HUDEP-2 (cell line): ENCODE data around the gene ARHGAP26.
A peak's percentile ranks its signal among the peaks of the same experiment; 100 is the strongest.

Experiments
- DNase-seq, 76 experiments: peaks; one replicate each; lab custom pipeline; 2025; ENCODE audit not compliant: unreplicated experiment in 76 of 76; lab: John Stamatoyannopoulos, UW

Gene ARHGAP26

DNA sequence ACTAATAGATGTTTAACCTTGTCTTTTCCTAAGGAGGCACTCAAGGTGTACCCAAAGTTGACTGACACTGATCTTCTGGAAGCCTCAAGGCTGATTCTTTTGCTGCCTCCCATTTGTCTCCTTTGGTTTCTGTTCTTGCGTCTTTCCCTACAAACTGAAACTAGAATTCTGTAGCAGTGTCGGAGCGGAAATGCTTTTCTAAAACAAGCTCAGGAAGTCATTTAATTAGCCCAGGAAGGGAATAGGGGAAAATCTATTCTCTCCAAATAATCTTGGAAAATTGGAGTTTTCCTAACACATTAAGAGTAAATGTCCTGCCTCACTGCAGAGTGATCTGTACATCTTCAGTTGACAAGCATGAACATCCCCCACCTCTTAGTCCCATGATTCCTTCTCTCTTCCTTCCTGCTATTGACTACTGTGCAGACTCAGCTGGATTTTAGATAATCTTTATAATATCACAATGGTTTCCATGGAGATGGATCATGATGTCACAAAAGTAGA, 450.6 kb downstream of the ARHGAP26 start:
- no peak for DNase-seq

DNA sequence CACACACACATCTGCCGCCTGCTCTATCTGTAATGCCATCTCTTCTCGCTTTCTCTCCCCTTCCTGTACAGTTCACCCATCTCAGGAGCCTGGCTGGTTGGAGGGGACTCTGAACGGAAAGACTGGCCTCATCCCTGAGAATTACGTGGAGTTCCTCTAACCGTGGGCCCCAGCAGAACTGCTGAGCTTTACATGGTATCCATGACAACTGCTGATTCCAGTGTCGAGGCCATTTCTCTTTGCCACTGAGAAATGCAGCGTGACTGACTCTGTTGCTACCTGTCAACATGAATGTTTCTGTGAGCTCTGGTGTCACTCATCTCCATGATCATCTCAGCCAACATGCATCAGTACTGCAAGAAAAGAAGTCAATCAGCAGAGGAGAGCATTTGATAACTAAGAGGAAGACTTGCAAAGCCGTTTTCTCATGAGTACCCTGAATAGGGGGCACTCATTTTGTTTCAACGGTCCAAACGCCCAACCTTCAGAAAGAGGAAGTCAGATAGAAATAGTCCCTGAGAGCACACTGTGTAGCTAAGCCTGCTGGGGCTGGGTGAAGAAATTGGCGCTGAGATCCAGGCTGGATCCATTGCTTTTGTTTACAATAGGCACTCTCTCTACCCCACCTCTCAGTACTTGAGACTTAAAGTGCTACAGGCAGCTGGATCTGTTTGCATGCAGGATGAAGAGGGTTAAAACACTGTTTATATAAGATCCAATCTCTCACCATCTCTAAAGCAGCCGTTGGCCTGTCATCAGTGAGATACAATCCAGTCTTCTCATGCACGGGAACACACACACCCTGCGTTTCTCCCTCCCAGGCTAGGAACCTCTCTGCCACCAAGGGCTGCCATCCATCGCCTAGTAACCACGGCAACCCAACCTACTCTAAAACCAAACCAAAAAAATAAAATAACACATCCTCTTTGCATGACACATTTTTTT, 452.4 kb downstream of the ARHGAP26 start:
- DNase-seq = peak in 59 of 76 experiments; percentile 5 to 75 (median 34)

DNA sequence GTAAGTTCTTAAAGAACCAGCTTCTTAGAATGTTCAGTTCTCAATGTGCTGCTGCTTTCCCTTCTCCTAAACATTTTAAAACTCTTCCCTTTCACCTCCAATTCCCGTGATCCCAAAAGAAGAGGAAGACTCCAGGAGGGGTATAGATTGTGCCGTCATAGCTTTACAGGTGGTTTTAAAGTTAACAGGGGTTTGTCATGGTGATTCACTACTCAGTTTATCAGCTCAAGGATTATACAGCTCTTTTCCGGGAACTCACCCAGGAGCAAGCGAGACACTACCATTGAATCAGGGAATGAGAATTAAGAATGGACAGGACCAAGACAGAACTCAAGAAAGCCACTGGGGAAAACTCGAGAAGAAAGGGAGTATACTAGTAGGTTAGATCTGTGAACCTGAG, 454.5 kb downstream of the ARHGAP26 start:
- DNase-seq = no peak

DNA sequence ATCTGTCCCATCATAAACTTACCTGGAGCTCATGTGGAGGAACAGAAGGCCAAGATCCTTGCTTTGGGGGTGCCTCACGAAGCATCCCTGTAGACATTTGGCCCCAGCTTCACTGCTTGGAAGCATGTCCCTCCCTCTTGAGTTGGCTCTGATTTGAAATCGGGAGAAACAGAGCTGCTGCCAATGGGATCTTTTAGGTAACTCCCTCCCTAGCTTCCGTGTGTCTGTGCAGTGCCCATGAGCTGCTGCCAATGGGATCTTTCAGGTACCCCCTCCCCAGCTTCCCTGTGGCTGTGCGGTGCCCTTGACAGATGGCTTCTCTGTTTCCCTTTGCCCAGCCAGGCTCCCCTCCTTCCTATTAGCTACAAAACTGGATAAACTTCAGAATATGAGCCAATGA, 455.3 kb downstream of the ARHGAP26 start:
- DNase-seq = no peak

DNA sequence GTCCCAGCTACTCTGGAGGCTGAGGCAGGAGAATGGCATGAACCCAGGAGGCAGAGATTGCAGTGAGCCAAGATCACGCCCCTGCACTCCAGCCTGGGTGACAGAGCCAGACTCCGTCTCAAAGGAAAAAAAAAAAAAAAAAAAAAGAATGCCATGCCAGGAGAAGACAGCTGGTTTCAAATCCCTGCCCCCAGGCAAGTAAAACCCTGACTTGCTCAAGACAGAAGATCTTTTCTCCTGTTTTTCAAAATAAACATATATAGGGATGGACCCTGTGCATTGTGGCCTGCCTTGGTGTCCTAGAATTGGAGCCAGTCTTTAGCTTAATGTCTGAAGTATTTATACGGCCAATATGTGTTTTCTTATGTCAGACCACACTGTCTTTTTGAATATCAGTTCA, 456.2 kb downstream of the ARHGAP26 start:
- DNase-seq = no peak

DNA sequence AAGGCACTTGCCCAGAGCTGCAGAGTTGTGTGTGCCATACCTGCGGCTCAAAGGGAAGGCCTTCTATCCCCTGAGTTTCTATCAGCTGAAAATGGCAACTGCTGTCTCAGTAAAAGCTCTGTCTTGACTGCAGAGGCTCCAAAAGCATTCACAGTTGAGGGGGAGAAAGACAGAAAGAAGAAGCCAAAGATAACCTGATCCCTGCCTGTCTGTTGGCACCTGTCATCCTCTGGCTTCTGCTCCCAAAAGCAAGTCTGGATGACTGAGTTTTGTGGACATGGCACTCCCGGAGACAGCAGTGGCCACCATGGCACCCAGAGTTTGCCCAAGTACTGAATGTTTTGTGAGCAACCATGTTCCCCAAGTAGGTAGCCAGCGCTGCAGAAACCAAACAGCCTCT, 456.7 kb downstream of the ARHGAP26 start:
- DNase-seq = no peak

DNA sequence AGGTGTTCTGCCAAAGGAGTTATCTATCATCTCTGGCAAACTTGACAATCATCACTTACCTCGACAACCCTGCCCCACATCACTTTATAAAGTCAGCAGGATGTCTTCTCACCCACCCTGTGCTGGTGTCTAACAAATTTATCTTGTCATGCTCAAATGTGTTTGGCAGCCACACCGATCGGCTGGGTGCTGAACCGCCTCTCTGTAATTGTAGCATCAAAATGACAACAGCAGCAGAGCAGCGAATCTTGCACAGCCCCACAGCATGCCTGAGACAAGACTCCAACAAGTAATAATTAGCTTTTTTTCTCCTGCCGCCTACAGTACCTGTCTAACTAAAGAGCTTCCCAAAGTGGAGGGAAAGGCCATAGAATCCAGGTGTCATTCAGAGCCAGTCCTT, 457.1 kb downstream of the ARHGAP26 start:
- no peak for DNase-seq

DNA sequence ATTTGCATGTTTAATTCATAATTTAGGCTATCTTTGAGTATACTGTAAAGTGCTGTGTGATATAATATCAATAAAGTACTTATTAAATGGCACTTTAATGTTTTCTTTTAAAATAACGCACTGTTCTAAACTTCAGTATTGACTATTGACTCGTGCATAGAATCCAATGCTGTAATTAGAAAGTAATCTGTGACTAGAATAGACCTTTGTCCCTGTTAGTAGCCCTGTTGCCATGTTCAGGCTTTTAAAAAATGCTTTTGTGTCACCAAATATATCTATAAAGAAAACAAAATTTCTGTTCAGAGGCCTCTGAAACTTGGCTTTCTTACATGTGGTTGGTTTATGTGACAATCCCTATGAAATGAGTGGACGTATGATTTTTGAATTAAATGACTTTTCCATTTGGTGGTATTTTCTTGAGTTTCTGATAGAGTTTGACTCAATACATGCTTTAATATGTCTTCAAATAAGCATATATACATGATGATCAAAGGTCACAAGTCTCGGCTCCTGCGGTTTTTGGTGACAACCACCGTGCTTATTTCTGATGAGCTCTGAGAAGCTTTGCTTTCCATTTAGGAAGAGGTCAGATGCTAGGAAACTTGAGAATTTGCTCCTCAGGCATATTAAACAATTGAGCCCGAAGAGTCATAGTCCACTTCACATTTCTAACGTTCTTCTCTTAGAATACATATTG, 458.6 kb downstream of the ARHGAP26 start:
- no peak for DNase-seq

DNA sequence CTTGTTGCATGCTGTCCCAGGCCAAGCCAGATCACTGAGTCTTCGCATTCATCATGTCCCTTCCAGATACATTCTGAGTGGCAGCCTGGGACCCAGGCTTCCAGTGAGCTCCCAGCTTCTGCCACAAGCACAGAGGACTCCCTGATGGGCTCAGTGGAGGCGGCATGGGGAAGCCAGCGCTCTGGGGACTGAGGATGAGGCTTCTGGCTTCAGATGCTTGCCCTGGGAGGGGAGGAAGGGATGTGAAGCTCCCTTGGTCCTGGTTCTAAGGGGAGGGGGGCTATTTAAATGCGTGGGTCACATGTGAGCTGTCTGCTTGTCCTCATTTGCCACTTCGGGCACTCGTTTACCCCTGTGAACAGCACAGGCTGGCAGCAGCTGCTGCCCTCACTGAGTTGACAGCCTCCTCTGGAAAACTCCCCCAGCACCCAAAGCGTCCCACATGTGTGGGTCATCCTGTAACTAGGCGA, 459.3 kb downstream of the ARHGAP26 start:
- no peak for DNase-seq

DNA sequence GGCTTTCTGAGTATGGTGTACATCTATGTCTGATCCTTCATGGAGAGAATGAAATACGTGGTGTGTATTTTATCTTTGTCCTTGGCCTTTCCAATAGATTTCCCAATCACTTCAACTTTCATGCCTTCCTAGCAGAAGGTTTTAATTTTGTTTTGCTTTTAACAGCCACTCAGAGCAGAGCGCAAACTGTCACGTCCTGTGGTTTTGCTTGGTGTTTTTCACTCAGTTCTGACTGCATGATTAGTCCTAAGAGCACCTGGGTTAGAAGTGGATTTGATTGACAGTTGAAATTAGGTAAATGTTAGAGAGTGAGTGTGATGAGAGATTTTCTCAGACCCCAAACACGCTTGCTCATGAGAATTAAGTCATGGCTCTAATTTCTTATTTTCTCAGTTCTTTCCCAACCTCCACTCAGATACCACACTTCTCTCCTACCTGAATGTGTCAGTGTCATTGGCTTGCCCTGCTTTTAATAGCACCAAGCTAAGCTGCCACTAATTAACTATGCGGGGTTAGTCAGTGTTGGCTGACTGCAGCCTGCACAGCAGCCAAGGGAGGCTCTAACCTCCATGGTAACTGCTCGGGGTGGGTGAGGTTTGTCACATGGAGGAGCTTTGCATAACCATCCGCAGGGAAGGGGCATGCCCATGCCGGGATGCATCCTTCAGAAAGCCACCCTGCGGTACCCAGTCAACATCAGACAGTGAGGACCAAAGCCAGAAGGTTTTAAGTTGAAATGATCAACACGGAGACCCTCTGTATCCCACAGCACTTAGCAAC, 459.9 kb downstream of the ARHGAP26 start:
- no peak for DNase-seq

DNA sequence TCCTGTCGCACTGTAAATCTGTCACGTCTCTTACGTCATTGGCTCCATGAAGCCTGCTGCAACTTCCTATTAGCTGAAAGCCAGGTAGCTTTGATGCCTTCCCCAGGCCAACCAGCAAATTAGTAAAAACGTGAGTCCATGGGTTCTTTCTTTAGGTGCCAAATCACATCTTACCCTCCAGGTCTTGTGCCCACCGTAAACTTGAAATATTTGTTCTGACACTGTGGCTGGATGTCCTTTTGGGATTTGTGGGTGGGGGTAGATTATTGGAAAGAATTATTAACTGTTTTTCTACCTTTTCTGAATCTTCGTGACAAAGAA, 460.5 kb downstream of the ARHGAP26 start:
- DNase-seq = no peak

DNA sequence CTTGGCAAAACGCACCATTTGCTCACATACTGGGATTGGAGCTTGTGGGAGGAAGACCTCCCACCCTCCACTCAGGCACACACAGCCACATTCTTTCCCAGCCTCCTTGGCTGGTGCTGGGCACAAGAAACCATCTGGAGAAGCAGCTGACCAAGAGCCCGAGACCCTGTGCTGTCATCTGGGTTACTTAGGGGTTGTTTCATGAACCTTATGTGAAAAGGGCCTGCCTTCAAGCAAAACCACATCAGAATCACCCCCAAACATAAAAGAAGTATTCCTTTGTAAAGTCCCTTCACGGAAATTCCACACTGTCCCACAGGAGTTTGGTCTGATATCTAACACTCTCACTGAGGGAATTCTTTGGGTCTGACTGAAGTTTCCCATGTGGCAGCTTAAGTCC, 461.2 kb downstream of the ARHGAP26 start:
- no peak for DNase-seq

DNA sequence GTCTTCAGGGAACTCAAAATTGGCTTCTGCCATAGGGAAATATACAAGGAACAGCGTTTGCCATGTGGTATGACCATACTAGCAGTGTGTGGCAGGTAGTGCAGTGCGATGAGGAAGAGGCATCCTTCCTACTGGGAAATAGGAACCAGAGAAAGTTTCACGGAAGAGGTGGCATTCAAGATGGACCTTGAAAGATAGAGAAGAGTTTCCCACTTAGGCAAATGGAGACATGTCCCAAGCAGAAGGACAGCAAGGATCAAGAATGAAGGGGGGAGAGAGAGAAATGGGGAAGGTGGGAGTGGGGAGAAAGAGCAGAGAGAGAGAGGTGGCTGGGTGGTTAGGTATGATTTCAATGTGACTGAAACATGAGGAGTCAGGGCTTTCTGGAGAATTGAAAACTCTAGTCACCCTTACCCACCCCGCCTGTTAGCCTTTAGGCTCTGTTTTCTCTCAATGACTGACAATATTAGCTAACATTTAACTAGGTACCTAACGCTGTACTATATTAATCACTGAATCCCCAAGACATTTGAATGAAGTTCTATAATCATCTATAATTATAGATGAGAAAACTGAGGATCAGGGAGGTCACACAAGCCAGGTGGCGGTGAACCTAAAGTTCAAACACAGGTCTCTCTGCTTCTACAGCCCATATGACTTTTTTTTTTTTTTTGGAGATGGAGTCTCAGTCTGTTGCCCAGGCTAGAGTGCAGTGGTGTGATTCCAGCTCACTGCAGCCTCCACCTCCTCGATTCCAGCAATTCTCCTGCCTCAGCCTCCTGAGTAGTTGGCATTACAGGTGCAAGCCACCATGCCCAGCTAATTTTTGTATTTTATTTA, 462.0 kb downstream of the ARHGAP26 start:
- no peak for DNase-seq

DNA sequence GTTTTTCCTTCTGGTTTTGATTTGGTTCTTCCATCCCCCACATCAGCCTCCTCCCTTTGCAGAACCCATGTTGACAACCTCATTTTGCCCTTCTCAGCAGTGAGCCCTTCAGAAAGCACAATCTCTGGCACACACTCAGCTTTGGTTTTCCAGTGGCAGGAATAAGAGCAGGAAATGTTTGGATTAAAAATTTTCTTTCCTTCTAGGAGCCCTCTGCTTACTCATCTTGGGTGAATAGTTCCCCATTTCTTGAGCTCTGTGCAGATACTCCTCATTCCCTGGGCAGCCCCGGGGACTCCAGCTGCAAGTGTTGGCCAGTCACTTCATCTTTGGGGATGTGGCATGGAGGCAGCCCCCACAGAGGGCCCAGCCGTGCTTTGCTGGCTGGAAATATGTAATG, 462.9 kb downstream of the ARHGAP26 start:
- DNase-seq = no peak

DNA sequence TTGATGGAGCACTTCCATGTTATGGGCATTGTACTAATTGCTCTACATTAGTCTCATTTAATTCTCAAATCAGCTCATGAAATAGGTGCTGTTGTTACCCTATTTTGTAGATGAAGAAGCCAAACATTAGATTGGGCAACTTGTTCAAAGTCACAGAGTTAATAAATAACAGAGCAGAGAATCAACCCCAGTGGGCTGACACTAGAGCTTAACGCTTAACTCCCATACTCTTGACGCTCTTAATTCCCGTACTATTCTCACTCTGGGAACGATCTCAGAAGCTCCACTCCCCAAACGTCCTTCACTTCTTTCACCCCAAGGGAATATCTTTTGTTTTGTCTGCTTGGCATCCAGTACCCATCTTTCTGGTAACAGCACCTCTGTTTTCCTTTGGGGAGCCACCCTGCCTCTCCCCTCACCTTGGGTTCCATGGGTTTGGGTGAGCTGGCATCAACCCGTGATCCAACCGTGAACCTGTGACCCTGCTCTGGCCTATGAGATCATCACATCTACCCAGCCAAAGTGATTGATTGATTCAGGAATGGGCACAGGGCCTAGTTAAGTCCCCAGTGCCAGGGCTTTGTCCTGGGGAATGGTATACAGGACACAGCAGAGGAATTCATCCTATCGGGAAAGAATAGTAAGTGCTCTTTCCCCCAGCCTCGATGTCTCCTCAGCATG, 464.1 kb downstream of the ARHGAP26 start:
- no peak for DNase-seq

DNA sequence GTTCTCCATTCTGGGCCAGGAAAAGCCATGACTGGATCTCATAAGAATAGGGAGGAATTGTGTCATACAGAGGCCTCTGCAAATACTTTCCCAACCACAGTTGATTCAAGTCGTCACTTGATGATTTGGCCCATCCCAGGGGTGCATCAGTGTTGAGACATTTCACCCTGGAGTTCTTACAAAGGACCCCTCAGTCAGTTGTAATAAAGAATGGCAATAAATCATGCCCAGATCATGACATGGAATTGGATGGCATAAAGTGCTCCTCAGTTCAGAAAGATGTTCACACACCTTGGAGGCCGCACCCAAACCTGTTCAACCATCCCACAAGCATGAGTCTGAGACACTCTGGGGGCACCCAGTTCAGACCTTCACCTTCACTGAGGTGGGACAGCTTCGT, 465.2 kb downstream of the ARHGAP26 start:
- DNase-seq = no peak

DNA sequence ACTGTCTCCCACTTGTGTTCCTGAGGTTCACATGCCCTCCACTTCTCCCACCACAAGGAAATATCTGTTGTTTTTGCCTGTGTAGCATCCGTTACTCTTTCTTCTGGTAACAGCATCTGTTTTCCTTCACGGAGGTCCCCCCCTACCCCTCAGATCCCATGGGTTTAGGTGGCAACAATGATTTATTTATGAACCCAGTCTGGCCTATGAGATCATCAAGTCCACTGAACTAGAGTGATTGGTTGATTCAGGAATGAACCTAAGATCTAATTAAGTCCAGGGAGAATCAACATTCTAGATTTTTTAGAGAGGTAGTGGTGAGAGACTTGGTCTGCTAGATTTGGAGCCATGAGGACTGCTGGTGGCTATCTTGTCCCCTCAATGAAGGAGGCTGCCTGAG, 466.5 kb downstream of the ARHGAP26 start:
- no peak for DNase-seq

DNA sequence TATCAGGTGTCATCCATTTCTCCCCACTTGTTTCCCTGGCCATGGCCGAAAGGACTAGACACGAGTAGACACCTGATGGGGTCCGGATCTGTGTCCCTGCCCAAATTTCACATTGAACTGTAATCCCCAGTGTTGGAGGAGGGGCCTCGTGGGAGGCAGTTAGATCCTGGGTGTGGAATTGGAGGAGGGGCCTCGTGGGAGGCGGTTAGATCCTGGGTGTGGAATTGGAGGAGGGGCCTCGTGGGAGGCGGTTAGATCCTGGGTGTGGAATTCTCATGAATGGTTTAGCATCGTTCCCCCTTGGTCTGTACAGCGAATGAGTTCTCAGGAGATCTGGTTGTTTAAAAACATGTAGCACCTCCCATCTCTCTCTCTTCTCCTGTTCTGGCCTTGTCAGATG, 467.5 kb downstream of the ARHGAP26 start:
- DNase-seq = no peak

DNA sequence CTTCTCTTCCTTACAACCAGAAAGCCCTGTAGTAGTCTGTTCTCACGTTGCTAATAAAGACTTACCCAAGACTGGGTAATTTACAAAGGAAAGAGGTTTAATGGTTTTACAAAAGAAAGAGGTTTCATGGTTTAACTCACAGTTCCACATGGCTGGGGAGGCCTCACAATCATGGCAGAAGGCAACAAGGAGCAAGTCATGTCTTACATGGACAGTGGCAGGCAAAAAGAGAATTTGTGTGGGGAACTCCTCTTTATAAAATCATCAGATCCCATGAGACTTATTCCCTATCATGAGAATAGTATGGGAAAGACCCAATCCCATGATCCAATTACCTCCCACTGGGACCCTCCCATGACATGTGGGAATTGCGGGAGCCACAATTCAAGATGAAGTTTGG, 468.4 kb downstream of the ARHGAP26 start:
- DNase-seq = no peak
